H1 (cell line): ENCODE results near the gene GRID1. TPM values are rescaled to one million over a fixed set of nuclear protein-coding genes. Genes with fewer than 3 reads are reported as not detected.

Source experiments
- CHD7 ChIP-seq: fragments of 300-600 bp; sonication (generic); IDR thresholded peaks from 2 replicates; pipeline ENCODE4 v1.7.1; 2012; ENCODE audit warnings: low read length, moderate library complexity, mild to moderate bottlenecking, inconsistent platforms; ENCODE audit not compliant: insufficient replicate concordance
- CTBP2 ChIP-seq: IDR thresholded peaks from 2 replicates; pipeline ENCODE4 v1.7.0; 2011; ENCODE audit warnings: borderline replicate concordance, mild to moderate bottlenecking, moderate library complexity, mixed read lengths, low read length; ENCODE audit not compliant: insufficient read depth, insufficient read length
- NRF1 ChIP-seq: IDR thresholded peaks from 2 replicates; pipeline ENCODE4 v1.6.1; 2011; ENCODE audit warnings: mild to moderate bottlenecking, low read depth, low read length, improper control_type of control experiment
- polyA plus RNA-seq, 7 experiments: library from polyadenylated mRNA; depleted of rRNA in 3 of 7; stranded (reverse) in 5 of 7; unstranded in 2 of 7; fragments of >200 nt in 5 of 7; fragments of 200-250 nt in 2 of 7; gene quantifications; 1 replicate in 5 of 7; 2 replicates in 1 of 7; 4 replicates in 1 of 7; pipeline versions ENCODE4 v1.2.1 to v1.2.3, GENCODE V29; 2011 to 2013; ENCODE audit warnings: missing spikeins in 2 of 7, mixed read lengths in 2 of 7
- total RNA-seq: library from RNA; stranded (reverse); fragmentation: NEBNext Ultra II Directional; extraction: Animal tissue kit (Norgen Biotek cat#: 25700); gene quantifications from 2 replicates; pipeline ENCODE4 v1.2.1, GENCODE V29; 2021

The GRID1 gene
- total and polyA plus RNA-seq, 2 of the 8 experiments (the other 6 are each of a cell fraction or from before 2014, with no cell fraction given), result 0.22 to 0.30 TPM

- TF ChIP-seq CTBP2, result no peak
- no peak for TF ChIP-seq NRF1
- TF ChIP-seq CHD7, result no peak
Observed at GRCh38 chr10:86361156-86362128, 5.2 kb downstream of the GRID1 start (continued).
